T-cell (primary cell): ENCODE measurements around the gene ITGB1BP2. TPM values are rescaled to one million over a fixed set of nuclear protein-coding genes. Genes with fewer than 3 reads are reported as not detected.
A peak's percentile ranks its signal among the peaks of the same experiment; 100 is the strongest.

Experiments used
- ATAC-seq, 4 experiments: fragments of 200-7000 bp in 3 of 4; fragments of 150-1000 bp in 1 of 4; cut with Tn5 transposase; replicated peaks in 1 of 4; 1 replicate in 3 of 4; 2 replicates in 1 of 4; pipeline ENCODE4 v1.10.0; 2021; ENCODE audit warnings: moderate library complexity in 3 of 4, mild to moderate bottlenecking in 2 of 4, moderate number of reproducible peaks in 1 of 4
- CTCF ChIA-PET, 2 donors: fragments of 300-600 bp; sonication (Branson Sonifier 250); formaldehyde crosslinking; loops; one replicate each; lab custom pipeline; 2022; ENCODE audit warnings: antibody characterized with exemption in 2 of 2; lab: Charles Lee
- POLR2A ChIA-PET, 2 donors: fragments of 300-600 bp; sonication (Branson Sonifier 250); formaldehyde crosslinking; loops; one replicate each; lab custom pipeline; 2022; ENCODE audit warnings: antibody characterized with exemption in 2 of 2; lab: Charles Lee
- DNase-seq, 35 experiments: peaks; one replicate each; pipeline versions ENCODE4 v3.0.0 to v3.0.0-alpha.2; 2013 to 2023
- H3K27ac ChIP-seq: one replicate; pipeline ENCODE4 v1.5.1; 2013; ENCODE audit warnings: low read length
- H3K27me3 ChIP-seq, 2 experiments: replicated peaks in 1 of 2; 1 replicate in 1 of 2; 2 replicates in 1 of 2; pipeline versions ENCODE4 v1.6.1 to v1.7.0; 2013; ENCODE audit warnings: low read length in 1 of 2, mixed read lengths in 1 of 2; ENCODE audit not compliant: control insufficient read depth in 2 of 2, insufficient read depth in 2 of 2; ENCODE audit errors: extremely low read depth in 1 of 2
- H3K36me3 ChIP-seq, 2 donors: 1 replicate in 1 of 2; 2 replicates in 1 of 2; pipeline versions ENCODE4 v1.6.1 to v1.7.0; 2013; ENCODE audit warnings: low read length in 1 of 2; ENCODE audit not compliant: control insufficient read depth in 2 of 2, insufficient read depth in 1 of 2; ENCODE audit errors: extremely low read depth in 1 of 2
- H3K4me1 ChIP-seq, 2 experiments: 1 replicate in 1 of 2; 2 replicates in 1 of 2; pipeline versions ENCODE4 v1.6.1 to v1.7.0; 2013; ENCODE audit warnings: low read length in 2 of 2, mixed read lengths in 1 of 2; ENCODE audit not compliant: insufficient read depth in 2 of 2, control insufficient read depth in 1 of 2; ENCODE audit errors: extremely low read depth in 1 of 2
- H3K4me3 ChIP-seq, 2 donors: 1 replicate in 1 of 2; 2 replicates in 1 of 2; pipeline versions ENCODE4 v1.5.1 to v1.7.0; 2013; ENCODE audit warnings: mild to moderate bottlenecking in 2 of 2, low read length in 1 of 2, moderate library complexity in 1 of 2; ENCODE audit not compliant: control insufficient read depth in 1 of 2; ENCODE audit errors: extremely low read depth in 1 of 2
- H3K9me3 ChIP-seq: 2 replicates; pipeline ENCODE4 v1.7.0; 2013
- H3K27ac Mint-ChIP-seq, 2 donors: one replicate each; pipeline ENCODE4 v1.8.0; 2020 to 2021; ENCODE audit warnings: mild to moderate bottlenecking in 2 of 2, mixed read lengths in 2 of 2
- H3K27me3 Mint-ChIP-seq, 2 donors: one replicate each; pipeline ENCODE4 v1.8.0; 2021 to 2022; ENCODE audit warnings: mixed read lengths in 2 of 2
- H3K36me3 Mint-ChIP-seq: one replicate; pipeline ENCODE4 v1.8.0; 2021; ENCODE audit warnings: mixed read lengths
- H3K4me1 Mint-ChIP-seq, 3 donors: one replicate each; pipeline ENCODE4 v1.8.0; 2020 to 2022; ENCODE audit warnings: mixed read lengths in 3 of 3, mild to moderate bottlenecking in 1 of 3
- H3K4me3 Mint-ChIP-seq, 3 donors: one replicate each; pipeline ENCODE4 v1.8.0; 2020 to 2022; ENCODE audit warnings: mild to moderate bottlenecking in 3 of 3, mixed read lengths in 3 of 3, moderate library complexity in 3 of 3
- H3K9me3 Mint-ChIP-seq, 3 donors: one replicate each; pipeline ENCODE4 v1.8.0; 2020 to 2022; ENCODE audit warnings: mixed read lengths in 3 of 3
- WGBS: methylation state at CpG from one replicate; pipeline ENCODE4 v1.1.5; 2013; ENCODE audit warnings: missing lambda C conversion rate; ENCODE audit not compliant: insufficient coverage; 5-methylcytosine and 5-hydroxymethylcytosine counted together
- total RNA-seq, 35 experiments: library from RNA in 6 of 35; stranded (reverse) in 6 of 35; fragments of 120-200 nt in 1 of 35; gene quantifications; one replicate each; pipeline versions ENCODE4 v1.2.1 to v1.2.4 and lab custom pipeline; 2013 to 2026

ITGB1BP2 gene
- total RNA-seq, 5 donors from 2014 or later (not counting 1 experiment from before 2014, with no cell fraction given), result 2.3 to 4.0 (median 3.0) TPM

DNA sequence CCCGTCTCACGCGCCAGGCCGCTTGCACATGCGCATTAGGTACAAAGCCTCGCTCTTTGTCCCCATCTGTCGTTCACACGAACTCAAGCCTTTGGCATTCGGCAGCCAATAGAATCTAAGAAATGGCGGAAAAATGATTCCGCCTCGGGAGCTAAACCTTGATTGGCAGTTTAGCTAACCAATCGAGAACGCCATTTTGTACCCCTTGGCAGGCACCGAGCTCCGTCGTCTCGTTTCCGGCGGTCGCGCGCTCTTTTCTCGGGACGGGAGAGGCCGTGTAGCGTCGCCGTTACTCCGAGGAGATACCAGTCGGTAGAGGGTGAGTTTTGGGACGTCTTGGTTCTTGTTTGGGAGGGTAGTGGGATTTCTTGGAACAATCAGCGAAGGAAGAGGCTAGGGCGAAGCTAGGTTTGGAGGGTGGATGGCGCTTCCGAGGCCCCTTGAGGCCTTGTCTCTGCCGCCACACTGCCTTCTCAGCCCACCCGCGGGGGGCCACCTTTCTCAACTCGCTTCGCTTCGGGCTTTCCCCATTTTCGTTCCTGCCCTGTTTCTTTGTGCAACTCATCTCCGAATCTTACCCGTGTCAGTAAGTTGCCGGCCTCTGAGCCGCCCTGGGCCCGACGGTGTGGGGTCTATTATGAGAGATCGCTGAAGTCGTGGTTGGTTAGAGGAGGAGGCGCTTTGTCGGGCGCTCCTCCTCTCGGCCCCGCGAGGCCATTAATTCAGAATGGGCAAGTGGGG is 18.0 kb upstream of the ITGB1BP2 start, which contains the start of gene NONO:
Gene NONO (plus strand): TSS at position 233 of the 741 bp plus-strand sequence. CDS start 7,003 bp downstream, outside the sequence.
- 0% methylated on average over 24 of the region's 57 CpGs for WGBS
- Histone ChIP-seq H3K9me3 (no peaks in the 10 kb centered on the region), H3K27me3 (no peaks in the 10 kb centered on the region), H3K4me3 (peak within 1 kb of the TSS; percentile 66 to 79), H3K36me3 (no peaks in the 10 kb centered on the region), H3K4me1 (peaks cover 9 to 23% of the 10 kb centered on the region in 2 experiments), H3K27ac (peak within 1 kb of the TSS; percentile 96)
- Mint-ChIP-seq H3K4me1 (peaks cover 9 to 24% (median 19%) of the 10 kb centered on the region in 3 donors), H3K9me3 (no peaks in the 10 kb centered on the region), H3K27ac (peak within 1 kb of the TSS; percentile 98 to 99), H3K4me3 (peak within 1 kb of the TSS; percentile 92 to 97 (median 97)), H3K36me3 (peaks cover 3% of the 10 kb centered on the region), H3K27me3 (peaks cover 0 to 7% of the 10 kb centered on the region in 2 donors)
- ChIA-PET CTCF (interaction anchor here (0.6 to 1.8 kb wide), 14 partner anchors 8 to 323 kb away, joined by 3 to 22 read pairs (median 4); partner anchors contain the start of genes ZMYM3 (in 2 of the 2), MED12 (in 1 of the 2) and TAF1 (in 1 of the 2)), POLR2A (interaction anchor here (0.6 to 1.6 kb wide), 10 partner anchors 9 to 251 kb away, joined by 3 to 26 read pairs (median 4); partner anchors contain the start of genes TAF1 (in 2 of the 2), IL2RG (in 1 of the 2) and ZMYM3 (in 1 of the 2))
- ATAC-seq (peak; percentile 90 to 95 (median 92)), DNase-seq (peak; percentile 51 to 96 (median 81))

DNA sequence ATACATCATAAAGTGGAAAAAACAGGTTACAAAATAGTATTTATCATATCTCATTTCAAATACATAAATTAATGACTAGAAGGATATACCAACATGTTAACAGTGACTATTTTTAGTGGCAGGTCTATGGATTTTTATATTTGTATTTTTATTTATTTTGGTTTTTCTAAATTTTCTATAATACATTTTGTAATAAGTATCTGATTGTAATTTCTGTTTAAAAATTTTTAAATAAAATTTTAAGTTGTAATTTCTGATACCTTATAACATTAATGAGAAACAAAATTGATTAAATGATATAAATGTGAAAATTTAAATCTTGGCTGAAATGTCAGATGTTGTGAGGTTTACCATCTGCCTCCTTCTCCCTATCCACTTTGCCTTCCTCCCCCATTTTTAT is 15.6 kb upstream of the ITGB1BP2 start:
- peaks cover 9 to 23% of the 10 kb centered on the region in 2 experiments for H3K4me1 ChIP-seq
- ATAC-seq, result no peak
- no peak overlapping the region for H3K4me3 ChIP-seq
- POLR2A ChIA-PET, result no interaction called here
- H3K27ac Mint-ChIP-seq, result no peak overlapping the region
- peaks cover 0 to 7% of the 10 kb centered on the region in 2 donors for H3K36me3 ChIP-seq
- H3K27me3 ChIP-seq, result no peaks in the 10 kb centered on the region
- H3K36me3 Mint-ChIP-seq, result peaks cover 7% of the 10 kb centered on the region
- H3K9me3 Mint-ChIP-seq, result no peaks in the 10 kb centered on the region
- H3K27ac ChIP-seq, result no peak overlapping the region
- H3K4me1 Mint-ChIP-seq, result peaks cover 14 to 32% (median 25%) of the 10 kb centered on the region in 3 donors
- H3K9me3 ChIP-seq, result no peaks in the 10 kb centered on the region
- H3K27me3 Mint-ChIP-seq, result peaks cover 0 to 4% of the 10 kb centered on the region in 2 donors
- peak overlapping the region; percentile 65 to 97 (median 92) for H3K4me3 Mint-ChIP-seq
- DNase-seq, result no peak
- CTCF ChIA-PET, result no interaction called here

DNA sequence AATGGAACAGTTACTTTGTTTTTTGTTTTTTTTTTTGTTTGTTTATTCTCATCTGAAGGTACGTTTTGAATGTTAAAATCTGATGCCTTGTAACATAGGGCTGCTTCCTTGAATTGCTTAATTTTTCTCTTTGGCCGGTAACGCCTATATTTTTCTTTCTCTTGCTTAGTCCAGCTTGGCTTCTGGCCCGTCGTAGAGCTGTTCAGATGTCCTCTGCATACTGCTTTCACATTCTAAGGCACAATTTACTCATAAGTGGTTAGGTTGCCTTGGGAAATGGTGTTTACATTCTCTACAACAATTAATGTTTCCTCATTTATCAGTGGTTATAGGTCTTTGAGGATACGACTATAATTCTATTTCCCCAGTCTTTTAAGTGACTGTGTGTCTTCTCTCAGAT is 10.2 kb upstream of the ITGB1BP2 start:
- ChIA-PET CTCF (interaction anchor here in 1 of 2 donors (1.4 kb wide), 1 partner anchor 8 kb away, joined by 4 read pairs; the partner anchor contains the start of gene NONO), POLR2A (no interaction called here)
- Histone ChIP-seq H3K27me3 (no peaks in the 10 kb centered on the region), H3K4me3 (no peak overlapping the region), H3K27ac (no peak overlapping the region), H3K36me3 (peaks cover 0 to 46% of the 10 kb centered on the region in 2 donors), H3K9me3 (no peaks in the 10 kb centered on the region), H3K4me1 (peaks cover 0 to 14% of the 10 kb centered on the region in 2 experiments)
- Mint-ChIP-seq H3K27me3 (peaks cover 0 to 9% of the 10 kb centered on the region in 2 donors), H3K27ac (no peak overlapping the region), H3K4me1 (peaks cover 8 to 21% (median 19%) of the 10 kb centered on the region in 3 donors), H3K4me3 (no peak overlapping the region), H3K9me3 (no peaks in the 10 kb centered on the region), H3K36me3 (peaks cover 18% of the 10 kb centered on the region)
- ATAC-seq (no peak), DNase-seq (no peak)
- no CpG with 5 or more reads among the region's 6 CpGs for WGBS

DNA sequence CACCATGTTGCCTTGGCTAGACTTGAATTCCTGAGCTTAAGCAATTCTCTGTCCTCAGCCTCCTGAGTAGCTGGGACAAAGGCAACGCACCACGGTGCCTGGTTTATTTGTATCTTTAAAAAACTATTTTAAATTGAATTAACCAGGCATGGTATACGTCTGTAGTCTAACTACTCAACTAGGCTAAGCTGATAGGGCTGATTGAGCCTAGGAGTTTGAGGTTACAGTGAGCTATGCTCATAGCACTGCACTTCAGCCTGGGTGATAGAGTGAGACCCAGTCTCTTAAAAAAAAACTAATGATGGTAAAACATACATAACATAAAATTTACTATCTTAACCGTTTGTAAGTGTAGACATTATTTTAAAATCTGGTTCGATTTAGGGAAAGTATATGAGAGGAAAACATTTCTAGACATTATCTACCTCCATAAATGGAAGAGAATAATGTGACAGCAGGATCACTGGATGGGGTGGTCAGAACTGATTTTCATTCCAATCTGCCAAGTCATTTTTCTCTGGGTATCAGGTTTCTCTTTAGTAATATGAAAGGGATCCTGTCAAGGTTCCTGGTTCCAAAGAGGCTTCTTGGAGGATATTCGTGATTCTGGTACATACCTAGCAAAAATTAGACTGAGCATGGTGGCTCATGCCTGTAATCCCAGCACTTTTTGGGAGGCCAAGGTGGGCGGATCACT is 8.7 kb upstream of the ITGB1BP2 start:
- Histone ChIP-seq H3K4me3 (no peak overlapping the region), H3K36me3 (peaks cover 0 to 60% of the 10 kb centered on the region in 2 donors), H3K27ac (no peak overlapping the region), H3K9me3 (no peaks in the 10 kb centered on the region), H3K27me3 (no peaks in the 10 kb centered on the region), H3K4me1 (peaks cover 0 to 6% of the 10 kb centered on the region in 2 experiments)
- Mint-ChIP-seq H3K4me3 (no peak overlapping the region), H3K9me3 (no peaks in the 10 kb centered on the region), H3K27me3 (peaks cover 0 to 9% of the 10 kb centered on the region in 2 donors), H3K36me3 (peaks cover 31% of the 10 kb centered on the region), H3K4me1 (peaks cover 8 to 17% (median 13%) of the 10 kb centered on the region in 3 donors), H3K27ac (no peak overlapping the region)
- POLR2A ChIA-PET, result interaction anchor here (0.6 to 0.7 kb wide), 2 partner anchors 103 to 250 kb away, joined by 4 to 6 read pairs; no protein-coding TSS in a partner anchor
- CTCF ChIA-PET, result no interaction called here
- no peak for DNase-seq
- WGBS, result no CpG with 5 or more reads among the region's 7 CpGs
- no peak for ATAC-seq

DNA sequence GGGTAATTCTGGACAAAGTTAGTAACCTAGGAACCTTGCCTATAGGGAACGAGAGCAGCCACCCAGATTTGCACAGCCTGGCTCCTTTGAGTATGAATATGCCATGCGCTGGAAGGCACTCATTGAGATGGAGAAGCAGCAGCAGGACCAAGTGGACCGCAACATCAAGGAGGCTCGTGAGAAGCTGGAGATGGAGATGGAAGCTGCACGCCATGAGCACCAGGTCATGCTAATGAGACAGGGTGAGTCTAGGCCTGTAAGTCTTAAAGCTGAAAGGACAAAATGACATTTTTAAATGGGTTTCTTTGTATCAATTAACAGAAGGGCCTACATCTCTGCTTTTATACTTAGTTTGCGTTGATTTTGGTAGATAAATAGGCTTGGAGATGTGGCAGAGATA is 4.7 kb upstream of the ITGB1BP2 start:
- Histone ChIP-seq H3K4me1 (no peaks in the 10 kb centered on the region), H3K9me3 (no peaks in the 10 kb centered on the region), H3K36me3 (peaks cover 0 to 63% of the 10 kb centered on the region in 2 donors), H3K4me3 (no peak overlapping the region), H3K27ac (no peak overlapping the region), H3K27me3 (no peaks in the 10 kb centered on the region)
- no peak overlapping the region for H3K4me3 Mint-ChIP-seq
- DNase-seq (no peak), ATAC-seq (no peak)
- ChIA-PET CTCF (no interaction called here), POLR2A (no interaction called here)
- 100% methylated on average over 2 of the region's 6 CpGs for WGBS
- H3K9me3 Mint-ChIP-seq, result no peaks in the 10 kb centered on the region
- H3K27me3 Mint-ChIP-seq, result peaks cover 0 to 5% of the 10 kb centered on the region in 2 donors
- H3K27ac Mint-ChIP-seq, result no peak overlapping the region
- H3K36me3 Mint-ChIP-seq, result peaks cover 39% of the 10 kb centered on the region
- no peaks in the 10 kb centered on the region for H3K4me1 Mint-ChIP-seq

DNA sequence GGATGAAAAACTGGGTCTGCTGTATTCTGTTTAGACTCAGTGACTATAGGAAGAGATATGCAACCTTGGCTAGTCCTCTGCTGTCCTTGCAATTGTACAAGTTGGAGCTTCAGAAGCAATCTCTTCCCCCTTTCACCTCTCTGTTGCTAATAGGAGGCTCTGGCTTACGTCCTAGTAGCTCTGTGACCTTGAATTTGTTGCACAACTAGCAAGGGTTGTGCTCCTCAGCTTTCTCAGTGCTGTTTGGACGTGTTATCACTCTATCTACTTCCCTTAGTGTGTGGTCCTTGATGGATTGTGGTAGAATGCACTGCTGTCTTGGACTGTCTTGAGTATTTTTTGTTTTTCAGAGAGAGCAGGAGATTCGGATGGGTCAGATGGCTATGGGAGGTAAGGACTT is 3.4 kb upstream of the ITGB1BP2 start:
- POLR2A ChIA-PET, result no interaction called here
- ATAC-seq, result no peak

More for the DNA sequence above, 3.4 kb upstream of the ITGB1BP2 start:
- 100% methylated on average over 1 of the region's 3 CpGs for WGBS
- Histone ChIP-seq H3K9me3 (no peaks in the 10 kb centered on the region), H3K4me3 (no peak overlapping the region), H3K36me3 (peaks cover 0 to 54% of the 10 kb centered on the region in 2 donors), H3K27me3 (no peaks in the 10 kb centered on the region), H3K27ac (no peak overlapping the region), H3K4me1 (no peaks in the 10 kb centered on the region)
- Mint-ChIP-seq H3K4me1 (peaks cover 0 to 8% (median 7%) of the 10 kb centered on the region in 3 donors), H3K27me3 (peaks cover 0 to 5% of the 10 kb centered on the region in 2 donors), H3K27ac (peak overlapping the region in 1 of 2 donors; percentile 17), H3K36me3 (peaks cover 38% of the 10 kb centered on the region), H3K9me3 (no peaks in the 10 kb centered on the region), H3K4me3 (no peak overlapping the region)
- CTCF ChIA-PET, result interaction anchor here (0.6 to 0.9 kb wide), 2 partner anchors 15 to 157 kb away, joined by 3 read pairs; partner anchors contain the start of gene NONO (in 1 of the 2)
- no peak for DNase-seq
